ENCODE measurements around the gene PCDHB16.
"Not testable (repeated sequence)": the region's sequence is repeated elsewhere in the genome, so short reads cannot be mapped to it uniquely, and the experiment has no call there.

Gene PCDHB16

DNA sequence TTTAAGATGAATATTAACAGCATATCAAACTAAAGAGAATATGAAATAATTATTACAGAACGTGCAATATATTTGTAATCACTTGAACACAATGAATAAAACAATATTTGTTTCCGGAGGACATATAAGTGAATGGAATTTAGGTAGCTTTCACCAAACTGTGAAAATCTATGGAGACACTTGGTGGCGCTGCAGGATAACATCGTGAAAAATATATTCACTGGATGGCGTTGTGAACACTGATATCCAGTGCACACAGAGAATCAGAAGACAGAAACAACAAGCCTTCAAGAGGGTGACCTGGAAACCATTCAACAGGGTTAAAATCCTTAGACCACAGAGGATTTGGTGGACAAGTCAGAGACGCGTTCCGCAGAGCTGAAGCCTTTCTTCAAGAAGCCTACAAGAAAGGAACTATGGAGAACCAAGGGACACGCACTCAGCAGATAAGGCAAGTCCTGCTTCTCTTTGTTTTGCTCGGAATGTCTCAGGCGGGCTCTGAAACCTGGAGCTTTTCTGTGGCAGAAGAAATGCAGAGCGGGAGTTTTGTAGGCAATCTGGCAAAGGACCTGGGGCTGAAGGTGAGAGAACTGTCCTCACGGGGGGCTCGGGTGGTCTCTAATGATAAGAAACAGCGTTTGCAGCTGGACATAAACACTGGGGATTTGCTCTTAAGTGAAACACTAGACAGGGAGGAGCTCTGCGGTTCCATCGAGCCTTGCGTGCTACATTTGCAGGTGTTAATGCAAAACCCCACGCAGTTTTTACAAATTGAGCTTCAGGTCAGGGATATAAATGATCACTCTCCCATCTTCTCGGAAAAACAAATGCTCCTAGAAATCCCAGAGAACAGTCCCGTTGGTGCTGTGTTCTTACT lies 17.4 kb downstream of the PCDHB16 start, which contains the start of gene PCDHB11:
Gene PCDHB11 (plus strand): TSS at position 269 of the 877 bp plus-strand sequence. CDS start 148 bp downstream, at position 417.
- Mint-ChIP-seq H3K4me1 (no peaks in the 10 kb centered on the region), H3K9me3 (peaks cover 10% of the 10 kb centered on the region), H3K4me3 (no peak within 1 kb of the TSS), H3K27ac (no peak within 1 kb of the TSS), H3K27me3 (peaks cover 5% of the 10 kb centered on the region), H3K36me3 (no peaks in the 10 kb centered on the region)
- no peak for ATAC-seq (ENCODE audit: low read depth)
- no peak for DNase-seq (ENCODE audit: low spot score in 2 of 2)

DNA sequence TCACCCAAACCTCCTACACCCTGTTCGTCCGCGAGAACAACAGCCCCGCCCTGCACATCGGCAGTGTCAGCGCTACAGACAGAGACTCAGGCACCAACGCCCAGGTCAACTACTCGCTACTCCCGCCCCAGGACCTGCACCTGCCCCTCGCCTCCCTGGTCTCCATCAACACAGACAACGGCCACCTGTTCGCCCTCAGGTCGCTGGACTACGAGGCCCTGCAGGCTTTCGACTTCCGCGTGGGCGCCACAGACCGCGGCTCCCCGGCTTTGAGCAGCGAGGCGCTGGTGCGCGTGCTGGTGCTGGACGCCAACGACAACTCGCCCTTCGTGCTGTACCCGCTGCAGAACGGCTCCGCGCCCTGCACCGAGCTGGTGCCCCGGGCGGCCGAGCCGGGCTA lies 18.9 kb downstream of the PCDHB16 start:
- DNase-seq (ENCODE audit: low spot score in 2 of 2); ATAC-seq (ENCODE audit: low read depth); H3K4me3 Mint-ChIP-seq; H3K36me3 Mint-ChIP-seq; H3K4me1 Mint-ChIP-seq; H3K27me3 Mint-ChIP-seq; H3K27ac Mint-ChIP-seq: not testable (repeated sequence)
- peaks cover 10% of the 10 kb centered on the region for H3K9me3 Mint-ChIP-seq

DNA sequence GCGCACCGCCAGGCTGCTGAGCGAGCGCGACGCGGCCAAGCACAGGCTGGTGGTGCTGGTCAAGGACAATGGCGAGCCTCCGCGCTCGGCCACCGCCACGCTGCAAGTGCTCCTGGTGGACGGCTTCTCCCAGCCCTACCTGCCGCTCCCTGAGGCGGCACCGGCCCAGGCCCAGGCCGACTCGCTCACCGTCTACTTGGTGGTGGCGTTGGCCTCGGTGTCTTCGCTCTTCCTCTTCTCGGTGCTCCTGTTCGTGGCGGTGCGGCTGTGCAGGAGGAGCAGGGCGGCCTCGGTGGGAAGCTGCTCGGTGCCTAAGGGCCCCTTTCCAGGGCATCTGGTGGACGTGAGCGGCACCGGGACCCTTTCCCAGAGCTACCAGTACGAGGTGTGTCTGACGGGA lies 19.5 kb downstream of the PCDHB16 start:
- not testable (repeated sequence) for H3K27me3 Mint-ChIP-seq; DNase-seq (ENCODE audit: low spot score in 2 of 2); H3K36me3 Mint-ChIP-seq; H3K4me1 Mint-ChIP-seq; H3K4me3 Mint-ChIP-seq; ATAC-seq (ENCODE audit: low read depth); H3K27ac Mint-ChIP-seq
- peaks cover 10% of the 10 kb centered on the region for H3K9me3 Mint-ChIP-seq

DNA sequence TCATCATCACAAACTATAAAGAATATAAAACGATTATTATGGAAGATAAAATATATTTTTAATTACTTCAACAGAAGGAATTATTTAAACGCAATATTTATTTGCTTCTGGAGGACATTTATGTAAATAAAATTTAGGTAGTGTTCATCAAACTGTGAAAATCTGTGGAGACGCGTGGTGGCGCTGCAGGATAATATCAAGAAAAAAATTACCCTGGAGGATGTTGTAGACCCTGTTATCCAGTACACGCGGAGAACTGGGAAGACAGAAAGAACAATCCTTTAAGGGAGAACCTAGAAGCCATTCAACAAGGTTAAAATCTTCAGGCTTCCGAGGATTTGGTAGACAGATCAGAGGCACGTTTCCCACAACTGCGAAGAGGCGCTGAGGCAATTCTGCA lies 26.3 kb downstream of the PCDHB16 start, which contains the start of gene PCDHB12:
Gene PCDHB12 (plus strand): TSS at position 242 of the 400 bp plus-strand sequence. CDS start 189 bp downstream, outside the sequence.
- Mint-ChIP-seq H3K4me1 (no peaks in the 10 kb centered on the region), H3K27ac (no peak within 1 kb of the TSS), H3K27me3 (peaks cover 9% of the 10 kb centered on the region), H3K36me3 (no peaks in the 10 kb centered on the region), H3K9me3 (peaks cover 2% of the 10 kb centered on the region), H3K4me3 (no peak within 1 kb of the TSS)
- DNase-seq (ENCODE audit: low spot score in 2 of 2) (no peak), ATAC-seq (ENCODE audit: low read depth) (no peak)

DNA sequence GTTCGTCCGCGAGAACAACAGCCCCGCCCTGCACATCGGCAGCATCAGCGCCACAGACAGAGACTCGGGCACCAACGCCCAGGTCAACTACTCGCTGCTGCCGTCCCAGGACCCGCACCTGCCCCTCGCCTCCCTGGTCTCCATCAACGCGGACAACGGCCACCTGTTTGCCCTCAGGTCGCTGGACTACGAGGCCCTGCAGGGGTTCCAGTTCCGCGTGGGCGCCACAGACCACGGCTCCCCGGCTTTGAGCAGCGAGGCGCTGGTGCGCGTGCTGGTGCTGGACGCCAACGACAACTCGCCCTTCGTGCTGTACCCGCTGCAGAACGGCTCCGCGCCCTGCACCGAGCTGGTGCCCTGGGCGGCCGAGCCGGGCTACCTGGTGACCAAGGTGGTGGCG lies 28.1 kb downstream of the PCDHB16 start:
- not testable (repeated sequence) for H3K4me1 Mint-ChIP-seq; ATAC-seq (ENCODE audit: low read depth); H3K9me3 Mint-ChIP-seq; H3K4me3 Mint-ChIP-seq; H3K36me3 Mint-ChIP-seq; H3K27ac Mint-ChIP-seq; DNase-seq (ENCODE audit: low spot score in 2 of 2)
- peaks cover 11% of the 10 kb centered on the region for H3K27me3 Mint-ChIP-seq

DNA sequence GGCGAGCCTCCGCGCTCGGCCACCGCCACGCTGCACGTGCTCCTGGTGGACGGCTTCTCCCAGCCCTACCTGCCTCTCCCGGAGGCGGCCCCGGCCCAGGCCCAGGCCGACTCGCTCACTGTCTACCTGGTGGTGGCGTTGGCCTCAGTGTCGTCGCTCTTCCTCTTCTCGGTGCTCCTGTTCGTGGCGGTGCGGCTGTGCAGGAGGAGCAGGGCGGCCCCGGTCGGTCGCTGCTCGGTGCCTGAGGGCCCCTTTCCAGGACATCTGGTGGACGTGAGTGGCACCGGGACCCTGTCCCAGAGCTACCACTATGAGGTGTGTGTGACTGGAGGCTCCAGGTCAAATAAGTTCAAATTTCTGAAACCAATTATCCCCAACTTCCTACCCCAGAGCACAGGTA lies 28.7 kb downstream of the PCDHB16 start:
- not testable (repeated sequence) for H3K4me3 Mint-ChIP-seq; ATAC-seq (ENCODE audit: low read depth)

DNA sequence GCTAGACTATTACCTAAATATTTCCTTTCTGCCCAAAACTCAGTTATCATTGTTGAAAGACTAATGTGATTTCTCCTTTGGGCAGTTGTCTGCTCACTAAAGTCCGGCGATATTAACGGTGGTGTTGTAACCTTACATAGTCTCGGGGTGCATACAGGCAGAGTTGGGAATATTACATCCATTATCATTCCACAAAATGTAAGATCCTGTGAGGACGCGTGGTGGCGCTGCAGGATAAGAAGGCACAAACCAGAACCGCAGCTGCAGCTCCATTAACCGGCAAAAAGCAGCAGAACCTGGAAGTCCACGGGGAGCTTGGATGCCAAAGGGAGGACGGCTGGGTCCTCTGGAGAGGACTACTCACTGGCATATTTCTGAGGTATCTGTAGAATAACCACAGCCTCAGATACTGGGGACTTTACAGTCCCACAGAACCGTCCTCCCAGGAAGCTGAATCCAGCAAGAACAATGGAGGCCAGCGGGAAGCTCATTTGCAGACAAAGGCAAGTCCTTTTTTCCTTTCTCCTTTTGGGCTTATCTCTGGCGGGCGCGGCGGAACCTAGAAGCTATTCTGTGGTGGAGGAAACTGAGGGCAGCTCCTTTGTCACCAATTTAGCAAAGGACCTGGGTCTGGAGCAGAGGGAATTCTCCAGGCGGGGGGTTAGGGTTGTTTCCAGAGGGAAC lies 31.6 kb downstream of the PCDHB16 start, which contains the start of gene PCDHB13:
Gene PCDHB13 (plus strand): TSS at position 264 of the 684 bp plus-strand sequence. CDS start 205 bp downstream, at position 469.
- not testable (repeated sequence) for H3K9me3 Mint-ChIP-seq

More for the DNA sequence above, 28.7 kb downstream of the PCDHB16 start:
- not testable (repeated sequence) for H3K9me3 Mint-ChIP-seq; DNase-seq (ENCODE audit: low spot score in 2 of 2); H3K27ac Mint-ChIP-seq; H3K4me1 Mint-ChIP-seq; H3K36me3 Mint-ChIP-seq
- peaks cover 11% of the 10 kb centered on the region for H3K27me3 Mint-ChIP-seq

DNA sequence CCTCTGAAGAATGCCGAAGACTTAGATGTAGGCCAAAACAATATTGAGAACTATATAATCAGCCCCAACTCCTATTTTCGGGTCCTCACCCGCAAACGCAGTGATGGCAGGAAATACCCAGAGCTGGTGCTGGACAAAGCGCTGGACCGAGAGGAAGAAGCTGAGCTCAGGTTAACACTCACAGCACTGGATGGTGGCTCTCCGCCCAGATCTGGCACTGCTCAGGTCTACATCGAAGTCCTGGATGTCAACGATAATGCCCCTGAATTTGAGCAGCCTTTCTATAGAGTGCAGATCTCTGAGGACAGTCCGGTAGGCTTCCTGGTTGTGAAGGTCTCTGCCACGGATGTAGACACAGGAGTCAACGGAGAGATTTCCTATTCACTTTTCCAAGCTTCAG lies 32.4 kb downstream of the PCDHB16 start:
- H3K27ac Mint-ChIP-seq; DNase-seq (ENCODE audit: low spot score in 2 of 2); H3K4me3 Mint-ChIP-seq; ATAC-seq (ENCODE audit: low read depth); H3K36me3 Mint-ChIP-seq; H3K4me1 Mint-ChIP-seq; H3K9me3 Mint-ChIP-seq: not testable (repeated sequence)
- peaks cover 12% of the 10 kb centered on the region for H3K27me3 Mint-ChIP-seq

More for the DNA sequence above, 31.6 kb downstream of the PCDHB16 start, which contains the start of gene PCDHB13:
- not testable (repeated sequence) for H3K36me3 Mint-ChIP-seq; H3K4me1 Mint-ChIP-seq; H3K27ac Mint-ChIP-seq; ATAC-seq (ENCODE audit: low read depth); DNase-seq (ENCODE audit: low spot score in 2 of 2)
- Mint-ChIP-seq H3K27me3 (peaks cover 11% of the 10 kb centered on the region), H3K4me3 (peak within 1 kb of the TSS; percentile 29)

DNA sequence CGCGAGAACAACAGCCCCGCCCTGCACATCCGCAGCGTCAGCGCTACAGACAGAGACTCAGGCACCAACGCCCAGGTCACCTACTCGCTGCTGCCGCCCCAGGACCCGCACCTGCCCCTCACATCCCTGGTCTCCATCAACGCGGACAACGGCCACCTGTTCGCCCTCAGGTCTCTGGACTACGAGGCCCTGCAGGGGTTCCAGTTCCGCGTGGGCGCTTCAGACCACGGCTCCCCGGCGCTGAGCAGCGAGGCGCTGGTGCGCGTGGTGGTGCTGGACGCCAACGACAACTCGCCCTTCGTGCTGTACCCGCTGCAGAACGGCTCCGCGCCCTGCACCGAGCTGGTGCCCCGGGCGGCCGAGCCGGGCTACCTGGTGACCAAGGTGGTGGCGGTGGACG lies 33.3 kb downstream of the PCDHB16 start:
- peaks cover 16% of the 10 kb centered on the region for H3K27me3 Mint-ChIP-seq

DNA sequence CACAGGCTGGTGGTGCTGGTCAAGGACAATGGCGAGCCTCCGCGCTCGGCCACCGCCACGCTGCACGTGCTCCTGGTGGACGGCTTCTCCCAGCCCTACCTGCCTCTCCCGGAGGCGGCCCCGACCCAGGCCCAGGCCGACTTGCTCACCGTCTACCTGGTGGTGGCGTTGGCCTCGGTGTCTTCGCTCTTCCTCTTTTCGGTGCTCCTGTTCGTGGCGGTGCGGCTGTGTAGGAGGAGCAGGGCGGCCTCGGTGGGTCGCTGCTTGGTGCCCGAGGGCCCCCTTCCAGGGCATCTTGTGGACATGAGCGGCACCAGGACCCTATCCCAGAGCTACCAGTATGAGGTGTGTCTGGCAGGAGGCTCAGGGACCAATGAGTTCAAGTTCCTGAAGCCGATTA lies 33.8 kb downstream of the PCDHB16 start:
- H3K27ac Mint-ChIP-seq; H3K36me3 Mint-ChIP-seq; ATAC-seq (ENCODE audit: low read depth); H3K4me3 Mint-ChIP-seq; H3K4me1 Mint-ChIP-seq; DNase-seq (ENCODE audit: low spot score in 2 of 2): not testable (repeated sequence)
- peaks cover 14% of the 10 kb centered on the region for H3K9me3 Mint-ChIP-seq
- H3K27me3 Mint-ChIP-seq = peaks cover 17% of the 10 kb centered on the region

More for the DNA sequence above, 33.3 kb downstream of the PCDHB16 start:
- peaks cover 16% of the 10 kb centered on the region for H3K9me3 Mint-ChIP-seq
- H3K4me1 Mint-ChIP-seq; DNase-seq (ENCODE audit: low spot score in 2 of 2); ATAC-seq (ENCODE audit: low read depth); H3K36me3 Mint-ChIP-seq; H3K4me3 Mint-ChIP-seq; H3K27ac Mint-ChIP-seq: not testable (repeated sequence)

DNA sequence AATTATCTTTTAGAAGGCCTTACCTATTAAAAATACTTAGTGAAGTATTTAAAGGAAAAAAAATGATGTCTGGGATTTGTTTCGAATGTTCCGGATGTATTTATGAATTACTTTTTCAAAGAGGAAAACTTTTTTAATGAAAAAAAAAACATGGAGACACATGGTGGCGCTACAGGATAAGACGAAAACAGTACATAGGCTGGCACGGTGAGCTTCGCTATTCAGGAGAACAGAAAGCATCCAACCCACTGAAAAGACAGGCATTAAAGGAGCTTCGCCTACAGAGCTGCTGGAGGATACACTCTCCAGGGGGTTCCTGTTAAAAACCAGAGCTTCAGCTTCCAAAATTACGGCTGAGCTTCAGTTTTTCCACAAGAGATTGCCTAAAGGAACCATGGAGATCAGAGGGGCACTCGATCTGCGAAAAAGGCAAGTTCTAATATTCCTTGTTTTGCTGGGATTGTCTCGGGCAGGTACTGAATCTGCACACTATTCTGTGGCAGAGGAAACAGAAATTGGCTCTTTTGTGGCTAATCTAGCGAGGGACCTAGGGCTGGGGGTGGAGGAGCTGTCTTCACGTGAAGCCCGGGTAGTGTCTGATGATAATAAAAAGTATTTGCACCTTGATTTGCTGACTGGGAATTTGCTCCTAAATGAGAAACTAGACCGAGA lies 41.1 kb downstream of the PCDHB16 start, which contains the start of gene PCDHB14:
Gene PCDHB14 (plus strand): TSS at position 232 of the 672 bp plus-strand sequence. CDS start 163 bp downstream, at position 395.
- Mint-ChIP-seq H3K9me3 (peaks cover 16% of the 10 kb centered on the region), H3K27ac (no peak within 1 kb of the TSS), H3K27me3 (peaks cover 17% of the 10 kb centered on the region), H3K36me3 (peaks cover 2% of the 10 kb centered on the region), H3K4me3 (peak within 1 kb of the TSS; percentile 19), H3K4me1 (no peaks in the 10 kb centered on the region)
- DNase-seq (ENCODE audit: low spot score in 2 of 2) (no peak), ATAC-seq (ENCODE audit: low read depth) (no peak)

DNA sequence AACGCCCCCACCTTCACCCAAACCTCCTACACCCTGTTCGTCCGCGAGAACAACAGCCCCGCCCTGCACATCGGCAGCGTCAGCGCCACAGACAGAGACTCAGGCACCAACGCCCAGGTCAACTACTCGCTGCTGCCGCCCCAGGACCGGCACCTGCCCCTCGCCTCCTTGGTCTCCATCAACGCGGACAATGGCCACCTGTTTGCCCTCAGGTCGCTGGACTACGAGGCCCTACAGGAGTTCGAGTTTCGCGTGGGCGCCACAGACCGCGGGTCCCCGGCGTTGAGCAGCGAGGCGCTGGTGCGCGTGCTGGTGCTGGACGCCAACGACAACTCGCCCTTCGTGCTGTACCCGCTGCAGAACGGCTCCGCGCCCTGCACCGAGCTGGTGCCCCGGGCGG lies 42.7 kb downstream of the PCDHB16 start:
- not testable (repeated sequence) for H3K36me3 Mint-ChIP-seq

DNA sequence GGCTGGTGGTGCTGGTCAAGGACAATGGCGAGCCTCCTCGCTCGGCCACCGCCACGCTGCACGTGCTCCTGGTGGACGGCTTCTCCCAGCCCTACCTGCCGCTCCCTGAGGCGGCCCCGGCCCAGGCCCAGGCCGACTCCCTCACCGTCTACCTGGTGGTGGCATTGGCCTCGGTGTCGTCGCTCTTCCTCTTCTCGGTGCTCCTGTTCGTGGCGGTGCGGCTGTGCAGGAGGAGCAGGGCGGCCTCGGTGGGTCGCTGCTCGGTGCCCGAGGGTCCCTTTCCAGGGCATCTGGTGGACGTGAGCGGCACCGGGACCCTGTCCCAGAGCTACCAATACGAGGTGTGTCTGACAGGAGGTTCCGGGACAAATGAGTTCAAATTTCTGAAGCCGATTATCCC lies 43.2 kb downstream of the PCDHB16 start:
- not testable (repeated sequence) for H3K4me1 Mint-ChIP-seq; ATAC-seq (ENCODE audit: low read depth); H3K4me3 Mint-ChIP-seq; DNase-seq (ENCODE audit: low spot score in 2 of 2); H3K9me3 Mint-ChIP-seq; H3K27ac Mint-ChIP-seq; H3K36me3 Mint-ChIP-seq
- H3K27me3 Mint-ChIP-seq = peaks cover 11% of the 10 kb centered on the region

More for the DNA sequence above, 42.7 kb downstream of the PCDHB16 start:
- Mint-ChIP-seq H3K27me3 (peaks cover 14% of the 10 kb centered on the region), H3K9me3 (peaks cover 14% of the 10 kb centered on the region)
- ATAC-seq (ENCODE audit: low read depth); H3K27ac Mint-ChIP-seq; H3K4me3 Mint-ChIP-seq; H3K4me1 Mint-ChIP-seq; DNase-seq (ENCODE audit: low spot score in 2 of 2): not testable (repeated sequence)

All from memory B cell (primary cell).